ENCODE data around the gene CHERP. TPM values are rescaled to one million over a fixed set of nuclear protein-coding genes. Genes with fewer than 3 reads are reported as not detected.

Gene CHERP
- total and polyA plus RNA-seq, 3 experiments from 2014 or later, result 20.3 to 74.2 (median 73.1) TPM

Other genes starting within 250 kb of the CHERP start
- 10 to 100 TPM; 33.7 to 37.5 TPM for gene KLF2, start 217.6 kb downstream of the CHERP start, total RNA-seq
- gene KLF2, start 217.6 kb downstream of the CHERP start, polyA plus RNA-seq, result 219 TPM
- gene EPS15L1, start 70.5 kb downstream of the CHERP start, total RNA-seq, result 10 to 100 TPM; 31.7 to 34.7 TPM
- gene EPS15L1, start 70.5 kb downstream of the CHERP start, polyA plus RNA-seq, result 12.1 TPM
- gene CALR3, start 46.3 kb downstream of the CHERP start, total RNA-seq, result not detected
- not detected for gene CALR3, start 46.3 kb downstream of the CHERP start, polyA plus RNA-seq
- 1 to 10 TPM; 5.1 to 5.4 TPM for gene C19orf44, start 46.0 kb downstream of the CHERP start, total RNA-seq
- 1.3 TPM for gene C19orf44, start 46.0 kb downstream of the CHERP start, polyA plus RNA-seq
- 10 to 100 TPM; 41.9 to 43.8 TPM for gene SLC35E1, start 30.0 kb upstream of the CHERP start, total RNA-seq
- 30.6 TPM for gene SLC35E1, start 30.0 kb upstream of the CHERP start, polyA plus RNA-seq
- 10 to 100 TPM; 14.7 to 17.1 TPM for gene MED26, start 85.8 kb upstream of the CHERP start, total RNA-seq
- 3.1 TPM for gene MED26, start 85.8 kb upstream of the CHERP start, polyA plus RNA-seq
- gene SMIM7, start 117.7 kb upstream of the CHERP start, total RNA-seq, result 10 to 100 TPM; 61.7 to 64.5 TPM
- 64.5 TPM for gene SMIM7, start 117.7 kb upstream of the CHERP start, polyA plus RNA-seq
- under 1 TPM; 0.50 to 0.60 TPM for gene TMEM38A, start 118.7 kb upstream of the CHERP start, total RNA-seq
- gene TMEM38A, start 118.7 kb upstream of the CHERP start, polyA plus RNA-seq, result not detected
- not detected for gene NWD1, start 177.4 kb upstream of the CHERP start, total RNA-seq
- not detected for gene NWD1, start 177.4 kb upstream of the CHERP start, polyA plus RNA-seq

Data from CD8-positive, alpha-beta memory T cell (primary cell).